ENCODE results near the gene FAM98B. TPM values are rescaled to one million over a fixed set of nuclear protein-coding genes. Genes with fewer than 3 reads are reported as not detected.

Gene FAM98B
- total RNA-seq, 1 donor from 2014 or later, result 24.8 TPM

DNA sequence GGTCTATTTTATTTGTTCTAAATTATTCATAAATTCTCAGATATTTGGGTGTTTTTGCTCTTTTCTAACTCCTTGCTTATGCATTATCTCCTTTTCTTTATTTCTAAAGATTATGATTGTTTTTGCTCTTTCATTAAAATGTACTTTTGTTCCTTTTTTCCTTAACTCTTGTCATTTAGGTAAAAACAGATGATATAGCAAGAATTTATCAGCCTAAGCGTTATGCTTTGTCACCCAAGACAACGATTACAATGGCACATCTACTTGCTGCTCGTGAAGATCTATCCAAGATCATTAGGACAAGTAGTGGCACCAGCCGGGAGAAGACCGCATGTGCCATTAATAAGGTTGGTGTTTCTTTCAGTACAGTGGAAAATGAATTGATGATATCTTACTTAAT is 27.2 kb downstream of the FAM98B start:
- Histone ChIP-seq H3K27me3 (no peaks in the 10 kb centered on the region), H3K4me3 (no peak overlapping the region), H3K9me3 (no peaks in the 10 kb centered on the region), H3K27ac (no peak overlapping the region), H3K36me3 (peaks cover 30% of the 10 kb centered on the region), H3K4me1 (no peaks in the 10 kb centered on the region)
- intact Hi-C loops (cut with DNase I), result no loop called here
- TF ChIP-seq, protein P1, sequence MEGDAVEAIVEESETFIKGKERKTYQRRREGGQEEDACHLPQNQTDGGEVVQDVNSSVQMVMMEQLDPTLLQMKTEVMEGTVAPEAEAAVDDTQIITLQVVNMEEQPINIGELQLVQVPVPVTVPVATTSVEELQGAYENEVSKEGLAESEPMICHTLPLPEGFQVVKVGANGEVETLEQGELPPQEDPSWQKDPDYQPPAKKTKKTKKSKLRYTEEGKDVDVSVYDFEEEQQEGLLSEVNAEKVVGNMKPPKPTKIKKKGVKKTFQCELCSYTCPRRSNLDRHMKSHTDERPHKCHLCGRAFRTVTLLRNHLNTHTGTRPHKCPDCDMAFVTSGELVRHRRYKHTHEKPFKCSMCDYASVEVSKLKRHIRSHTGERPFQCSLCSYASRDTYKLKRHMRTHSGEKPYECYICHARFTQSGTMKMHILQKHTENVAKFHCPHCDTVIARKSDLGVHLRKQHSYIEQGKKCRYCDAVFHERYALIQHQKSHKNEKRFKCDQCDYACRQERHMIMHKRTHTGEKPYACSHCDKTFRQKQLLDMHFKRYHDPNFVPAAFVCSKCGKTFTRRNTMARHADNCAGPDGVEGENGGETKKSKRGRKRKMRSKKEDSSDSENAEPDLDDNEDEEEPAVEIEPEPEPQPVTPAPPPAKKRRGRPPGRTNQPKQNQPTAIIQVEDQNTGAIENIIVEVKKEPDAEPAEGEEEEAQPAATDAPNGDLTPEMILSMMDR (IDR thresholded peaks at IDR 0.05), result no peak
- DNase-seq (no peak), ATAC-seq (no peak)

DNA sequence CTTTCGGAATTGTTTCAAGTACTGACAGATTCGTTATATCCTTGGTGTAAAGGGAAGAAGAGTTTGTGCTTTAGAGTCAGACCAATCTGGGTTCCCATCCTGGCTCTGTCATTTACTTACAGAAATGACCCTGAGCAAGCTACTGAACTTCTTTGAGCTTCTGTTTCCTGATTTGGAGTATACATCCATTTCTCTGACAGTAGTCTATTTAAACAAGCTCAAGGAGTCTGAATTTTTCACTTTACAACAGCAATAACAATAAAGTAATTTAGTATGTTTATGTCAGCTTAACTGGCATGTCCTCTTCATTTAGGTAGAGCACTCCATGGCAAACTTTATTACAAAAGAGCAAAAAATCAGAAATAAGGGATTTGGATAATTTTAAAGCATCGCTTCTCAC is 27.8 kb downstream of the FAM98B start:
- DNase-seq, result no peak
- no peaks in the 10 kb centered on the region for H3K9me3 ChIP-seq
- no peak overlapping the region for H3K4me3 ChIP-seq
- no peaks in the 10 kb centered on the region for H3K4me1 ChIP-seq
- H3K27me3 ChIP-seq, result no peaks in the 10 kb centered on the region
- intact Hi-C loops (cut with DNase I), result no loop called here
- TF ChIP-seq, protein P1 (IDR thresholded peaks at IDR 0.05), result no peak
- no peak for ATAC-seq
- peaks cover 28% of the 10 kb centered on the region for H3K36me3 ChIP-seq
- no peak overlapping the region for H3K27ac ChIP-seq

DNA sequence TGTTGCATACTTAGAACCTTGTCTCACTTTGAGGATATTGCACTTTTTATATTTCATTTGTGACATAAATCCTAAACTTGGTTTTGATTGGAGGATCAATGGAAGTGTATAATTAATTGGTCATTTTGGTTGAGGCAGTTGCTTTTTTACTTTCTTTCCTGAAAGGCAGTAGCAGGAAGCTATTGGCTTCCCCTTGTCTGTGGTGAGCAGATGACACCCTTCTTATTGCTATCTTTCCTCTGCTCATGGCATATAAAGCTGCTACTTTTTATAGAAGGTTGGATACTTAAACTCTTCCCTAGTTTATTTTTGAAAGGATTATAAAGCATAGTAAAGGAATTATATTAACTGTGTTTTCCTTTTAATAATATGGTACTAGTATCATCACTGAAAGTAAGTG is 28.6 kb downstream of the FAM98B start:
- TF ChIP-seq, protein P1 (IDR thresholded peaks at IDR 0.05), result no peak
- H3K4me3 ChIP-seq, result no peak overlapping the region
- no peaks in the 10 kb centered on the region for H3K4me1 ChIP-seq
- no peaks in the 10 kb centered on the region for H3K27me3 ChIP-seq
- no peak for DNase-seq
- H3K9me3 ChIP-seq, result no peaks in the 10 kb centered on the region
- no peak overlapping the region for H3K27ac ChIP-seq
- ATAC-seq, result no peak
- peaks cover 19% of the 10 kb centered on the region for H3K36me3 ChIP-seq
- intact Hi-C loops (cut with DNase I), result no loop called here

DNA sequence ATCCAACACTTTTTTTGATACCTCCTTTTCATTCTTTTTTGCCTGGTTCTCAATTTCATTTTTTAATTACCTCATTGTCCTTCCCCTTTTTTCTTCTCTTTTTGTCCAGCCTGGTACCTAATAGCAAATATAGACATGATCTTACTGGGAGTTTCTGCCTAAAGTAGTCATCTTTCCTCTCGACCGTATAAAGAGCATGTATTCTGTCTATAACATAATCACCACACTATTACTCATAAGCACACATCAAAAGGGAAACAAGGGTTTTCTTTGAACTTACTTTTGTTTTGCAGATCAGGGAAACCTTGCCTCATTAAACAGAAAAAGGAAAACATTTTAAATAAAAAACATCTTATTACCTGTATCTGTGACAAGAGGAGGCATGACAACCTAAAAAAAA is 33.0 kb downstream of the FAM98B start:
- Histone ChIP-seq H3K4me3 (no peak overlapping the region), H3K27ac (no peak overlapping the region), H3K9me3 (no peaks in the 10 kb centered on the region), H3K36me3 (peaks cover 18% of the 10 kb centered on the region), H3K4me1 (no peaks in the 10 kb centered on the region), H3K27me3 (no peaks in the 10 kb centered on the region)
- intact Hi-C loops (cut with DNase I), result no loop called here
- no peak for DNase-seq
- ATAC-seq, result no peak
- TF ChIP-seq, protein P1 (IDR thresholded peaks at IDR 0.05), result no peak

DNA sequence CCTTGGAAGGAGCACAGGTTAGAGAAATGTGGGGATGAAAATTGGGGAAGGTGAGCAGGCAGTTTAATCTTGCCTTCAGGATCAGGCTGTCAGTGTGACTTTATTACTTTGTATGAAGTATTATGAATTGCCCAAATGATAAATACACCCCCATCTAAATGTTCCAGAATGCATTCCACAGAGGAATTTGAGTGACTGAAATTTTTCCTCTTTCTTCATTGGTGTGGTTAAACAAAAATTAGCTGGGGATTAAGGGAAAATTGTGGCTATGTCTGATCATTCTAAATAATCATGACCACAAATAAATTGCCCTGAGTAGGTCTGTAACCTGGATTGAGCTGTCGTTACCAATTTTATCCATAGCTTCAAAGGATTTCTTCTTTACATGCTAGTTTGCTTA is 33.5 kb downstream of the FAM98B start:
- no peak overlapping the region for H3K27ac ChIP-seq
- no peaks in the 10 kb centered on the region for H3K9me3 ChIP-seq

More for the DNA sequence above, 33.5 kb downstream of the FAM98B start:
- no peak overlapping the region for H3K4me3 ChIP-seq
- H3K4me1 ChIP-seq, result no peaks in the 10 kb centered on the region
- TF ChIP-seq, protein P1 (IDR thresholded peaks at IDR 0.05), result no peak
- no peak for DNase-seq
- ATAC-seq, result no peak
- intact Hi-C loops (cut with DNase I), result no loop called here
- H3K36me3 ChIP-seq, result peaks cover 13% of the 10 kb centered on the region
- H3K27me3 ChIP-seq, result no peaks in the 10 kb centered on the region

Measured in upper lobe of right lung (tissue), 1 donor.